Tibial artery (tissue), 4 donors: ENCODE measurements around the gene CCDC97.
A peak's percentile ranks its signal among the peaks of the same experiment; 100 is the strongest.

Source experiments
- DNase-seq, 2 donors: peaks; one replicate each; pipeline ENCODE4 v3.0.0-alpha.2; 2019
- H3K27ac ChIP-seq, 2 donors: fragments of 200-600 bp; sonication (generic) in 1 of 2; 1 replicate in 1 of 2; 2 replicates in 1 of 2; pipeline ENCODE4 v1.5.1; 2018 to 2019; ENCODE audit warnings: mild to moderate bottlenecking in 1 of 2
- H3K27me3 ChIP-seq, 2 donors: fragments of 200-600 bp; sonication (generic) in 1 of 2; one replicate each; pipeline versions ENCODE4 v1.5.1 to v1.6.0; 2016 to 2019
- H3K36me3 ChIP-seq, 3 donors: fragments of 200-600 bp; sonication (generic) in 2 of 3; one replicate each; pipeline ENCODE4 v1.5.1; 2016 to 2019; ENCODE audit warnings: mild to moderate bottlenecking in 2 of 3
- H3K4me1 ChIP-seq, 4 donors: fragments of 200-600 bp; sonication (generic) in 2 of 4; 1 replicate in 3 of 4; 2 replicates in 1 of 4; pipeline ENCODE4 v1.5.1; 2016 to 2019
- H3K4me3 ChIP-seq, 2 donors: fragments of 200-600 bp; sonication (generic) in 1 of 2; 1 replicate in 1 of 2; 2 replicates in 1 of 2; pipeline ENCODE4 v1.5.1; 2018 to 2019; ENCODE audit warnings: mild to moderate bottlenecking in 2 of 2
- H3K9me3 ChIP-seq, 3 donors: fragments of 200-600 bp; sonication (generic) in 1 of 3; one replicate each; pipeline ENCODE4 v1.5.1; 2016 to 2019
- intact Hi-C: fragments of 100-400 bp; cut with DNase I; formaldehyde crosslinking; loops from one replicate; pipeline ENCODE4 v1.15.0; 2023; ENCODE audit warnings: low total_unique reads
- TF ChIP-seq, protein P1 (sequence below), 2 experiments: fragments of 200-600 bp in 1 of 2; fragments of 450-650 bp in 1 of 2; IDR thresholded peaks; one replicate each; pipeline ENCODE4 v1.5.1; 2017 to 2019; ENCODE audit warnings: antibody characterized with exemption in 2 of 2, mild to moderate bottlenecking in 1 of 2, moderate library complexity in 1 of 2

CCDC97 gene

DNA sequence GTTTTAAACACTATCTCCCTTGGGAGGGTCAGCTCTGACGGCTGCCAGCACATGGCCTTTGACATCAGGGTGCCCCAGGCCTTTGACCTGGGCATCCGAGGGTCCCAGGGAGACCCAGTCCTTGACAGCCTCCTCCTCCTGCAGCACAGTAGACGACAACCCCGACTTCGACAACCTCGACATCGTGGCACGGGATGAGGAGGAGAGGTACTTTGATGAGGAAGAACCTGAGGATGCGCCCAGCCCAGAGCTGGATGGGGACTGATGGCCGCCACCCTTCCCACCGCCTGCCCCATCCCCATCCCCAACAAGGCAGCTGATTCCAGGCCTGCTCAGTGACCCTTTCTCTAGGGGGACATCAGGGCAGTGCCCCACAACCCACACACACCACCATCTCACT is 12.5 kb downstream of the CCDC97 start:
- Histone ChIP-seq H3K36me3 (peaks cover 15 to 52% (median 37%) of the 10 kb centered on the region in 3 donors), H3K27me3 (no peaks in the 10 kb centered on the region), H3K4me3 (no peak overlapping the region), H3K27ac (peak overlapping the region; percentile 89 to 93), H3K4me1 (peaks cover 0 to 62% (median 54%) of the 10 kb centered on the region in 4 donors), H3K9me3 (no peaks in the 10 kb centered on the region)
- intact Hi-C loops, result no loop called here
- DNase-seq, result no peak
- TF ChIP-seq, protein P1, sequence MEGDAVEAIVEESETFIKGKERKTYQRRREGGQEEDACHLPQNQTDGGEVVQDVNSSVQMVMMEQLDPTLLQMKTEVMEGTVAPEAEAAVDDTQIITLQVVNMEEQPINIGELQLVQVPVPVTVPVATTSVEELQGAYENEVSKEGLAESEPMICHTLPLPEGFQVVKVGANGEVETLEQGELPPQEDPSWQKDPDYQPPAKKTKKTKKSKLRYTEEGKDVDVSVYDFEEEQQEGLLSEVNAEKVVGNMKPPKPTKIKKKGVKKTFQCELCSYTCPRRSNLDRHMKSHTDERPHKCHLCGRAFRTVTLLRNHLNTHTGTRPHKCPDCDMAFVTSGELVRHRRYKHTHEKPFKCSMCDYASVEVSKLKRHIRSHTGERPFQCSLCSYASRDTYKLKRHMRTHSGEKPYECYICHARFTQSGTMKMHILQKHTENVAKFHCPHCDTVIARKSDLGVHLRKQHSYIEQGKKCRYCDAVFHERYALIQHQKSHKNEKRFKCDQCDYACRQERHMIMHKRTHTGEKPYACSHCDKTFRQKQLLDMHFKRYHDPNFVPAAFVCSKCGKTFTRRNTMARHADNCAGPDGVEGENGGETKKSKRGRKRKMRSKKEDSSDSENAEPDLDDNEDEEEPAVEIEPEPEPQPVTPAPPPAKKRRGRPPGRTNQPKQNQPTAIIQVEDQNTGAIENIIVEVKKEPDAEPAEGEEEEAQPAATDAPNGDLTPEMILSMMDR (IDR thresholded peaks at IDR 0.05), result no peak

DNA sequence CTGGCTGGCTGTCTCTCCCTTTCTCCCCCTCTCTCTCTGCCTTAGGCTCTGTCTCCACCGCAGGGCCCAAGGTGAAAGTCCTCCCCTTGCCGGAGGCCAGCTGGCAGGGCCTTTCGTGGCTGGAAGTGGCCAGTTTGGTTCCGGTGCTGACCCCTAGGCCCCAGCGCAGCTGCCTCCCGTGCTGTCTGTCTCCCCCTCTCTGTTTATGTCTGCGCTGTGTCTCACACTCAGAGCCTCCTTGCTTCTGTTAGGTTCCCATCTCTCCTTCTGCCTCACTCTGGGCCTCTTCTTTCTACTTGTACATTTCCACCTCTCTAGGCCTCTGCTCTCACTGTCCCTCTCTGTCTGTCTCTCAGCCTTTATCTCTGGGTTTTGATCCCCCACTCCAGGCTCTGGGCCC is 13.1 kb downstream of the CCDC97 start:
- H3K36me3 ChIP-seq, result peaks cover 12 to 48% (median 33%) of the 10 kb centered on the region in 3 donors
- peaks cover 0 to 67% (median 60%) of the 10 kb centered on the region in 4 donors for H3K4me1 ChIP-seq
- no peak for DNase-seq
- TF ChIP-seq, protein P1 (IDR thresholded peaks at IDR 0.05), result no peak
- H3K27ac ChIP-seq, result peak overlapping the region; percentile 89 to 93
- no peaks in the 10 kb centered on the region for H3K27me3 ChIP-seq
- intact Hi-C loops, result no loop called here
- H3K9me3 ChIP-seq, result no peaks in the 10 kb centered on the region
- H3K4me3 ChIP-seq, result no peak overlapping the region

- H3K4me3 ChIP-seq, result no peak overlapping the region
- H3K36me3 ChIP-seq, result peaks cover 6 to 48% (median 27%) of the 10 kb centered on the region in 3 donors
- DNase-seq, result peak; percentile 83 to 91
- intact Hi-C loops, result no loop called here
- TF ChIP-seq, protein P1 (IDR thresholded peaks at IDR 0.05), result no peak
- H3K27me3 ChIP-seq, result no peaks in the 10 kb centered on the region
- no peaks in the 10 kb centered on the region for H3K9me3 ChIP-seq
- peak overlapping the region; percentile 89 to 93 for H3K27ac ChIP-seq
- H3K4me1 ChIP-seq, result peaks cover 0 to 73% (median 62%) of the 10 kb centered on the region in 4 donors
Observed at GRCh38 chr19:41323430-41324125, 13.6 kb downstream of the CCDC97 start.

- no peak overlapping the region for H3K4me3 ChIP-seq
- H3K36me3 ChIP-seq, result peaks cover 0 to 48% (median 20%) of the 10 kb centered on the region in 3 donors
- TF ChIP-seq, protein P1 (IDR thresholded peaks at IDR 0.05), result no peak
- H3K27me3 ChIP-seq, result no peaks in the 10 kb centered on the region
- no peak for DNase-seq
- H3K27ac ChIP-seq, result peak overlapping the region; percentile 89 to 93
- H3K4me1 ChIP-seq, result peaks cover 0 to 75% (median 65%) of the 10 kb centered on the region in 4 donors
- H3K9me3 ChIP-seq, result no peaks in the 10 kb centered on the region
- intact Hi-C loops, result no loop called here
Observed at GRCh38 chr19:41324231-41324702, 14.3 kb downstream of the CCDC97 start.

- intact Hi-C loops, result no loop called here
- Histone ChIP-seq H3K4me3 (peak overlapping the region; percentile 41 to 53), H3K9me3 (no peaks in the 10 kb centered on the region), H3K36me3 (peaks cover 0 to 47% (median 12%) of the 10 kb centered on the region in 3 donors), H3K27me3 (no peaks in the 10 kb centered on the region), H3K4me1 (peaks cover 0 to 75% (median 65%) of the 10 kb centered on the region in 4 donors), H3K27ac (peak overlapping the region; percentile 89 to 93)
- DNase-seq, result peak; percentile 60 to 89
- TF ChIP-seq, protein P1 (IDR thresholded peaks at IDR 0.05), result no peak
Observed at GRCh38 chr19:41324921-41325639, 15.1 kb downstream of the CCDC97 start.
